Ureter (tissue), 1 donor: Measurements from ENCODE around the gene RPS6KA5. TPM values are rescaled to one million over a fixed set of nuclear protein-coding genes. Genes with fewer than 3 reads are reported as not detected.
"Not testable (repeated sequence)": the region's sequence is repeated elsewhere in the genome, so short reads cannot be mapped to it uniquely, and the experiment has no call there.

Source experiments
- DNase-seq: peaks from one replicate; pipeline ENCODE4 v3.0.0-alpha.2; 2020; ENCODE audit warnings: low spot score
- total RNA-seq: library from RNA; stranded (reverse); gene quantifications from one replicate; pipeline ENCODE4 v1.2.4, GENCODE V29; 2023
- donor health status: DM: yes; HTN: yes; CAD: no.

Gene RPS6KA5
- total RNA-seq, 1 donor from 2014 or later, result 19.7 TPM

DNA sequence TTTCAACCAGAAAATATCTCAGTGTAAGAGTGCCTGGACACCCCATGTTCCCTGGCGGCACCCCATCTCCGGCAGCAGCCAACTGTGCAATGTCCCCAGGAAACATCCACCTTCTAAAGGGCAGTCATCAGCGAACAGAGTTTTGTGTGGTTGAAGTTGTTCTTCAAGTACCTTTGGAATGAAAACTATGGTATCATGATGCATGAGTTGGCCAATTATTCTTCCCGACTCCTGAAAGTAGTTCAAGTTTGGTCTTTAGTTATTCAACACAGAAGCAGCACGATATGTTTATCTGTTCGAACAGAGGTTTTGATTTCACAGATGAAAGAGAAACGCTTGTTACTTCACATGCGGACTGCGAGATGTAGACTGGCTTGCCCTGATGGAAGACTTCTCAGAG is 223.1 kb downstream of the RPS6KA5 start:
- DNase-seq, result no peak

DNA sequence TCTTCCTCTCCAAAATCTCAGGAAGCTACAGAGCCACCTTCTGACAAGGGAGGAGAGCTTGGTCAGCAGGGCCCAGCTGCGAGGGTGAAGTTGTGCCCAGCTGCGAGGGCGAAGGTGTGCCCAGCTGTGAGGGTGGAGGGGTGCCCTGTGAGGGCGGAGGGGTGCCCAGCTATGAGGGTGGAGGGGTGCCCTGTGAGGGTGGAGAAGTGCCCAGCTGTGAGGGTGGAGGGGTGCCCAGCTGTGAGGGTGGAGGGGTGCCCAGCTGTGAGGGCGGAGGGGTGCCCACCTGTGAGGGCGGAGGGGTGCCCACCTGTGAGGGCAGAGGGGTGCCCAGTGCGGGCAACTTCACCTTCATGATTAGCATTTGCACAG is 223.8 kb downstream of the RPS6KA5 start:
- no peak for DNase-seq

DNA sequence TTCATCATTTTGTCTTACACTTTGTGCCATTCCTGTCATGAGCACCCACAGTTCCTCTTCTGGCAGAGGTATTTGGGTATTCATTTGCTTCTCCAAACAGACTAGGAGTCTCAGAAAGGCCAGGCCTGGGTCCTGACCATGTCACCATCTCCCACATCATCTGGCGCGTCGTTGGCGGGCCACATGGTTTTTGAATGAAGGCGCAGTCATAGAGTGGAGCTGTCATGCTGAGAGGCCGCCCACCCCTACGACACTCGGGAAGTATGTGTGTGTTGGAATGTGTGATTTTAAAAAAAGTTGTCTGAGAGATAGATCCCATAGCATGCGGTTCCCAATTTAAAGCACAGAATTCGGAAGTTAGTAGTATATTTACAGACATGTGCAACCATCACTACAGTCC is 228.6 kb downstream of the RPS6KA5 start:
- DNase-seq, result no peak

DNA sequence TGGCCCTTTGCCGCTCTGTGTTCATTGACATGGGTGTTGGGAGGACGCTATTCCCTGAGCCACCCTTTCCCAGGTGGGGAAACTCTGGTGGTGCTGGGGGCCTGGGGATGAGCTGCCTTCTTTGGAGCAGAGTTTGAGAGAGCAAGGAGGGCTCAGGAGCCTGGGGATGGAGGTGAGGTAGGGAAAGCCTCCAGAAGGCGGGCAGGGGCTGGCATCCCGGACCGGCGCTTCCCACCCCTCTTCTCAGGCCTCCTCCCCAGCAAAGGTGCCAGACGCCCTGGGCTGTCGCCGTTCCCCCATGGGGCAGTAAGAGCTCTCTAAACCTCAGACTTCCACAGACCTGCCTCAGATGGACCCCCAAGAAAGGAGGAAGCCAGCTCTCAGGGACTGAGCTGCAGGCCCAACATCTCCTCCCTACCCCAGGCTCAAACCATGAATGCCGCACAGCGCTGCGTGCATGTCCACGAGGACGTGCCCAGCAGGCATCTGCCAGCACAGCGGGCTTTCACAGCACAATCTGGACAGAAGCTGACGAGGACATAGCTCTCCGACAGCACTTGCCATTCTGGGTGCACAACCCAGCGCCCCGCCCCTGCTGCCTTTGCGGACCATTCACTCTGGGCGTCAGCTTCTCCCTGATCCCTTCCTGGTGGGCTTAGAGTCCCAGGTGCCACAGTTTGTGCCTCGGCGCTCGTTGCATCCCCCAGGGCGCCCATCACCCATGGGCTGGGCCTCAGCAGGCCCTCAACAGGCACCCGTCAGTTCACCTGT is 229.3 kb downstream of the RPS6KA5 start:
- DNase-seq, result no peak

DNA sequence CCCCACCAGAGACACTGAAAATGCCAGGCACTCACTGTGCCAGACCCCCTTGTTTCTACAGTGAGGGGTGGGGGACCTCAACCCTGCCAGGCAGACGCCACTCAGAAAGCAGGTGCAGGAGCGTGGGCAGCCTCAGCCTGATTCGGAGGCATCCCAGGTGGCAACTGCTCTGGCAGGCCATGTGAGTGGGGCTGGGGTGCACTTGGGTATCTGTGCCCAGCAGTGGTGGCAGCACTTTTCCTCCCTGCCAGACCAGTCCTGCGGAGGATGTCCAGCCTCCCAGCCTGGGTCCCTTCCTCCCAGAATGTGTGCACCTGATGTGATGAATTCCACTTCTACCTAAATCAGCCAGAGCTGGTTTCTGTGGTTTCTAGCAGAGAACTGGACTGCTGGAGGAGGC is 230.8 kb downstream of the RPS6KA5 start:
- no peak for DNase-seq

DNA sequence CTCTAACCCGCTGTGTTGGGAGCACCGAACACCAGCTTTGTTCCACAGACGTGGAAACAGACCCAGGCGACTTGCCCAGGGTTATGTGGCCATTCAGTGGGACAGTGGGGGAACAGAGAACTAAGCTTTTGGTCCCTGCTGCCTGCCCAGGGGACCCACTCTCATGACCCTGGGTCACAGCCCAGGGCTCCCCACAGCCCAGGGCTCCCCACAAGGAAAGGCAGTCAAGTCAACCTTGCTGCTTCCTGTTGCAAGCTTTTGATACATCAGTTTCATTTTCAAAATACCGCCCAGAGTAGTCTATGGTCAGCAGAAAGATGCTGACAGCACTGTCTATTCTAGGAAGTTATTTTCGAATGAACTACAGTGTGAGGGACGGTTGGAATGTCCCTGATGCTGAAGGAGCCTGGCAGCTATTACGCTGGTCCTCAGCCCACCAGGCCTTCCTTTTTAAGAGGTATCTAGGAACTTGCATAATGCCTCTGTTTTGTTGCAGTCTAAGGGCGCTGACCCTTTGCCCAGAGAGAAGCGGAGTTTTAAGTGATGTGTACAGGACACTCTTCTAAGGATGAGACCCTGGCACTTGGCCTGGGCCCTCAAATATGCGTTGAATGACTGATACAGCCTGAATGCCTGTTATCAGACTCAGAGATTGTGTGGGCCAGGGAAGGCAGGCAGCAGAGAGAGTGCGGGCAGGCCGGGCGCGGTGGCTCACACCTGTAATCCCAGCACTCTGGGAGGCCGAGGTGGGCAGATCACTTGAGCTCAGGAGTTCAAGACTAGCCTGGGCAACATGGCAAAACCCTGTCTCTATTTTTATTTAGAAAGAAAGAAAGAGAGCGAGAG is 231.6 kb downstream of the RPS6KA5 start:
- no peak for DNase-seq

DNA sequence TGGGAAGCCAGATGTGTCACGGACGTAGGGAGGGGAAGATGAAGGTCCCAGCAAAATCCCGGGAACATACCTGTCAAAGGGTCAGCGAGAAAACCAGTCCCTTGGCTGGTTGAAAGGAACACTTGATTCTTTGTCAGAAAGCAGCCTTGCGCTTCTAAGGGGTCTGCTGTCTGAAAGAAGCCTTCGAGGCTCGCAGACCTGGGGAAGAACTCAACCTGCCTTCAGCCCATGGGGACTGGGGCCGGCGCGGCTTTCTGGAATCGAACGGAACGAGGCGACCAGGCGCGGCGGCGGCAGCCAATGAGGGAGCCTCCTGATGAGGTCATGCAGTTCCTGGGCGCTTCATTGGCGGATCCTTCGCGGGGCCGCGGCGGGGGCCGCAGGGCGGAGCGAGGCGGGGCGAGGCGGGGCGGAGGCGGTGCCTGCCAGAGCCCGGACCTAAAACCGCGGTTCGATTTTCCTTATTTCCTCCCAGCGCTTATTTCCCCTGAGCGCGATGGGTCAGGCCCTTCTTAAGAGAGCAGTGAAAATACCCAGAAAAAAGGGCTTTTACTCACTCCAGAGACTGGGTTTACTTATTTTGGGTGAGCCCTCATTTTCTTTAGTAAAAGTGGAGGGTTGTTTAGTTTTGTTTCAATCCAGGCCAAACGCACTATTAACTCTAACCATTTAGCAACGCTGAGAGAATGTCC is 232.4 kb downstream of the RPS6KA5 start:
- DNase-seq, result peak; percentile 95

DNA sequence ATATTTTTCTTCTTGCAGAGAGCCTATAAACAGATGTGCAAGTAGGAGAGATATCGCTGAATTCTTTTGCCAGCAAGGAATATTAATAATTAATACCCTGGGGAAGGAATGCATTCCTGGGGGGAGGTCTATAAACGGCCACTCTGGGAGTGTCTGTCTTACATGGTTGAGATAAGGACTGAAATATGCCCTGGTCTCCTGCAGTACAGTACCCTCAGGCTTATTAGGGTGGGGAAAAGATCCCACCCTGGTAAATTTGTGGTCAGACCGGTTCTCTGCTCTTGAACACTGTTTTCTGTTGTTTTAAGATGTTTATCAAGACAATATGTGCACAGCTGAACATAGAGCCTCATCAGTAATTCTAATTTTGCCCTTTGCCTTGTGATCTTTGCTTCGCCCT is 236.9 kb downstream of the RPS6KA5 start:
- DNase-seq, result not testable (repeated sequence)

DNA sequence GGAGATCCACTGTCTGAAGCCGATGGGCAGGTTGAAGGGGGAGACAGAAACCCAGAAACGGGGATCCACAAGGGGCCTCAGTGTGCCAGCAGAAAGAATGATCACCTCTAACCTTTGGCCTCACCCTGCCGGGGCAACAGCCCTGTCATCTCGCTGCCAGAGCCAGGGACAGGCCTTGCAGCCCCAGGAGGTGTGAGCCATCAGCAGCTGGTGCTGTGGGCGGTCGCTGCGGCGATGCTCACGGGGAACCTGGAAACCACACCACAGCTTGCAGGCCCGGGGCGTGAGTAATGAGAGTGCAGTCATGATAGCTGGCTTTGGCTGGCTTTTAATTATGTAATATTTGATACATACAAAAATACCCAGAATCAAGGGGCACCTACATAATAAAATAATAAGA is 239.5 kb downstream of the RPS6KA5 start:
- no peak for DNase-seq

DNA sequence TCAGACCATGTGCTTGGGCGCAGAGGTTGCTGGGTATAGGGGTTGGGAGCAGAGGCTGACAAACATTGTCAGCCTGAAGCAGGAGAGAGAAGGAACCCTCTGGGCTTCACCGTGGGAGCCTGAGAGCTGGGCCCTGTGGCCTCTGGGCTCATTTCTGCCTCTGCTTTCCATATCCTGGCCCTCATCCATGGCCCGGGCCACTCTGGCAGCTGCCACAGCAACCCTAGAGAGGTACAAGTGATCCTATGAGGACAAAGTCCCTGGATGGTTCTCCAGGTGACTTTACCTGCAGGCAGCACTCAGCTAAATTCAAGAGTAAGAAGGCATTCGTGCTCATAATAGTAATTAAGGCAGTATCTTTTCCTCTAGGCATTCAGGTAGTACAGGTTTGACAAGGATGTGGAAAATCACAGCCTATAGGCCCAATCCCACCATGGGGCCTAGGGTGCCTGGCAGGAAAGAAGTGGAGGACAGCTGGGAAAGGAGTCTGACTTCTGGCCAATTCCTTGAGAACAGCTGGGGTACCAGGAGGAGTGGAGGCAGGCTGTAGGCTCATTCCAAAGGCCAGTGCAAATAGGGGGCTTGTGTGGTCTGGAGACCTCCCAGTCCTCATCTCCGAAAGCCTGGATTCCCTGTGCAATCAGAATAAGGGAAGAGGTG is 240.6 kb downstream of the RPS6KA5 start:
- no peak for DNase-seq

DNA sequence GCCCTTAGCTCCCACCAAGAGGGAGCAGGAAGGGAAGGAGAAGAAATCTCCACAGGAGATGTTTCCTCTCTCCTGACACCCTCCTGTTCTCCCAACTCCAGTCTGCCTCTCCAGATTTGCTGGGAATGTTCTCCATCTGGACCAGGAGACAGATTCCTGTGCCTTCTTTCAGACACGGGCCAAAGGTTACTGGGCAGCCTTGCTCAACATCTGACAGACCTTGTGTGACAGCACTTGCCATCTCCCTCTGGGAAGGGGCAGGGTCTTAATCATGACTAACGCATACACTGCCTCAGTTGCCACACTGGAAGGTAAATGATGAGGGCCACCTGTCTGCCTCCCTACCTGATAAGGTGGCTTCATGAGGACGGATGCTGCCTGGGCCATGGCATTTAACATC is 241.7 kb downstream of the RPS6KA5 start:
- no peak for DNase-seq

DNA sequence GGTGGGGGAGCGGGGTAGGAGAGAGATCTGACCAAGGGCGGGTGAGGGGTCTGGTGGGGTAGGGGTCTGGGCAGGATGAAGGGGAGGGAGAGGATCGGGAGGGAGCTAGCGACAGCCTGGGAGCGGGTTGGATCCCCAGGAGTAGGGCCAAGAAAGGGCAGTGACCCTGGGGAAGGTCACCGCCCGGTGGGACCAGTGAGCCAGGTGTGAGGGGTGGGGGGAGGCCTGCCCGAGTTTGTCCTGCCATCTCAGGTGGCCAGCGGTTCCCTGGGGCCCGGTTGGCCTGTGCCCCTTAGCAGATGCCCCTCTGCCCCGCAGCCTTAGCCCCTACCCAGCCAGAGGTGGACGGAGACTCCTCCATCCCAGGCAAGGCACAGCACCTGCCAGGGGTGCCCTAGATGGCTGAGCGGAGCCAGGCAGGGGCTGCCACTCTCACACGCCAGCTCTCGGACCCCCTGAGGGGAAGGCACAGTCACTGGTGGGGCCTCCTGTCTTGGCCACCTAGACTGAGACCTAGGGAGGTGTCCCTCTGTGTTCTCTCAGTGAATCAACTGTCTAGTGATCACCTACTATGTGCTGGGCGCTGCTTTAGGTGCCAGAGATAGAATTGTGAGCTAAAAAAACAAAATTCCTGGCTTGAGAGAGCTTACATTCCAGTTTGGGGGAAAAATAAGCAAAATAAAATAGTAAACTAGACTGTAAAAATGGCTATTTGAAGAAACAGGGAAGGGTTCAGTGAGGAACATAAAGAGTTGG is 243.6 kb downstream of the RPS6KA5 start:
- DNase-seq, result no peak

DNA sequence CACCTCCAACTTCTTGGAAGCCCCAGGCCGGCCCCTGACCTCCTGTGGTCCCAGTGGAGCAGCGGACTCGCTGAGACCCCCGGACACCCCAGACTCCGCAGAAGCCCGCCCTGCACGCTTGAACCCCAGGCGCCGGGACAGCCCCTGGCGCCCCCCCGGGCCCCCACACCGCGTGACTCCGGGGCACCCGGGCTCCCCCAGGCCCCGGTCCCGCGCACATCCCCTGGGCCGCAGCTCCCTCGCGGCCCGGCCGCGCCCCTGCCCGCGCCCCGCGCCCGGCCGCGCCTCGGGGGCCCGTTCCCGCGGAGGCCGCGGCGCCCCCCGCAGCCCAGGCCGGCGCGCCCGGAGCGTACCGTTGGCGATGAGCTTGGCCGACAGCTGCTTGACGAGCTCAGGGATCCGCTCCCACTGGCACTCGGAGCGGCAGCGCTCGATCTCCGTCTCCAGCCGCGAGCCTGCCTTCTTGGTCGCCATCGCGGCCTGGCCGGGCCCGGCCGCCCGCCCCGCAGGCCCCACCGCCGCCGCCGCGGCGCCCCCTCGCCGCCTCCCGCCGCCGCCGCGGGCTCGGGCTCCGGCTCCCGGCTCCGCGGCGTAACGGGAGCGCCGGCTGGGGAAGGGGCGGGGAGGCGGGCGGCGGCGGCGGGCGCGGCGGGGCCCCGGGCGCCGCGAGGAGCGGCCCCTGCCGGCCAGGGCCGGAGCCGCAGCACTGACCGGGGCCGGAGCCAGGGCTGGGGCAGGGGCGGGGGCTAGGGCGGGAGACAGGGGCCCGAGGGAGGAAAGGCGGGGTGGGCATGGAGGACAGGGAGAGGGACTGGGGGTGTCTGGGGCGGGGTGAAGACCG is 244.4 kb downstream of the RPS6KA5 start, which contains the start of gene TTC7B:
Gene TTC7B, minus strand, starts transcription at position 609 of the 841 bp plus-strand sequence. Its CDS starts 135 bp downstream, at position 474.
- no peak for DNase-seq

DNA sequence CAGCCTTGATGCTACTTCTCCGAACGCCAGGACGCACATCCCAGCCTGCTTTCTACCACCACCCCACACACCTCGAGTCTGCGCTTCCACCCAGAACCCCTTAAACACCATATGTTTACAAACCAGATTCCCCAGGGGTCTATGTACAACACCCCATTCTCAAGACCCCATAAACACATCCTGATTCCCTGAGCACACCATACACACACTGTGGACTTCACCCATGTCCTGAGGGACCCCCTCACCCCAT is 244.9 kb downstream of the RPS6KA5 start:
- no peak for DNase-seq

DNA sequence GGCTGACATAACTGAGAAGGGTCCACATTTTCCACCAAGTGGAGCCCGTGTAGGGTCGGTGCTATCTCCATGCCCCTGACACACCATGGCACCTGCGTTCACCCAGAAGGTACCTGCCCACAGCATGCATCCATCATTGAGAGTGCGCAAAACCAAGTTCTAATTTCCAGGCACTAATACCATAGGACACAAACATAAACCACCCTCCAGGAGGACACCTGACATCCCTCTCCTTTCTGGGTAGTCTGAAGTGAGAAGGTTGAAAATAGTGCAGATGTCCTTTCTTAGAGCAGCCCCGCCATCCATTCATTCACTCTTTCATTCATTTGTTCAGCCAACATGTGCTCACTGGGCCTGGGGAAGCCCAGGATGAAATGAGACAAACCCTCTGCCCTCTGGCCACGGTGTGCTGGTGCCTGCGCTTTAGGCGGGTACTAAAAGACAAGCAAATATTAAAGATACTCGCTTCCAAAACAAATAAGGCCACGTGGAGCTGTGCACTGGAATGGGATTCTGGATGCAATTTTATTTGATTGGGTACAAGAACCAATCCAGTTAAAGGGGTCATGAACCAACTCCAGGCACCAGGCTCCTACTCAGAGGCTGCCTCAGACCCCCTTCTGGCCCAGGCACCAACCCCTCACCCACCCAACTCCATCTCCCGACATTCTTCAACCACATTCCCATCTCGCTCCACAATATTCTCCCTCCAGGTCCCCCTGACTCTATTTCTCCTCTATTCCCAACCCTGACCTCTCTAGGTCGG is 245.5 kb downstream of the RPS6KA5 start:
- no peak for DNase-seq

DNA sequence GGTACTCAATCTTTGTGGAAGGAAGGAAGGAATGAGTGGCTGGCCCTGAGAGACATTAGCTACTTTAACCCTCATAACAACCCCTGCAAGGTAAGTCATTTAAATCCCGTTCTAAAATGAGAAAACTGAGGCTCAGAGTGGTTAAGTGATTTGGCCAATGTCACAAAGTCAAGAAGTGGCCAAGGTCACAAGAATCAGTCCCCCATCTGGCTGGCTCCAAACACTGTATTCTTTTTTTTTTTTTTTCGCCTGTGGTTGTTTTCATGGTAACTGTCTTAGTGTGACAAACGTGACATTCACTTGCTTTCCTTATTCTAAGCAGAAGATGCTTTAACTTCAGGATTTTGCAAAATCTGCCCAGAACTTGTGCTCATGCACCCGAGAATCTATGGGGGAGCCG is 247.0 kb downstream of the RPS6KA5 start:
- DNase-seq, result no peak

DNA sequence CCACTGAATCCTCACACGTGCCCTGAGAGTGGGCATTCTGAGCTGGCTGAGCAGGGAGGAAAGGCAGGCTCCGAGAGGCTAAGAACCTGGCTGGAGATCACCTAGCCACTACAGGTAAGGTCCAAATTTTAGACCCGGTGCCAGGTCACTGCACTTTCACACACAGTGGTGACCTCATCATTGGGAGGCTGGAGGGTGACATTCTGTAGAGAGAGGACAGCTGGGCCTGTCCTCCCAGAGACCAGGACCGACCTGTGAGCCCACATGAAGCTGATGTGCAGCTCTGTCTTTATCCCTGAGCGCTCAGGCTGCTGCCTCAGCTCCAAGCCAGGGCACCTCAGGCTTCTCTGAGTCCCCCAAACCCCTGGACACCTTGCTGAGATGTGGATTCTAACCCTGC is 248.3 kb downstream of the RPS6KA5 start:
- no peak for DNase-seq

DNA sequence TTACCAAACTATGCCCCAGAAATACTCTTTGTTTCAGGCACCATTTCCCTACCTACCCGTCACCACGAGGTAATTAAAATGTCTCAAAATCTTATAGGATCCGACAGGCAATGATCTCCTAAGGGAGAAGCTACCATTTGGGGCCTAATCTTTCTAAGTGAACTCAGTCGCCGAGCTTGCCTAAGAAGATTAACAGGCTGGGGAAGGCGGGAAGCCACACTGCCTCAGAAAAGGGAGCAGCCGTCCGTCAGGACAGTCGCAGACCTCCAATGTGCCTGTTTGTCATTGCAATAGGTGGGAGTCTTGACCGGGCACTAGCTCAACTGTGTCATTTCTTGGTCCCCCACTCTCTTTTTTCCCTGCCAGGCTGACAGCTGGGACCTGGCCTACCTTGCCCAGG is 248.8 kb downstream of the RPS6KA5 start:
- DNase-seq, result no peak

DNA sequence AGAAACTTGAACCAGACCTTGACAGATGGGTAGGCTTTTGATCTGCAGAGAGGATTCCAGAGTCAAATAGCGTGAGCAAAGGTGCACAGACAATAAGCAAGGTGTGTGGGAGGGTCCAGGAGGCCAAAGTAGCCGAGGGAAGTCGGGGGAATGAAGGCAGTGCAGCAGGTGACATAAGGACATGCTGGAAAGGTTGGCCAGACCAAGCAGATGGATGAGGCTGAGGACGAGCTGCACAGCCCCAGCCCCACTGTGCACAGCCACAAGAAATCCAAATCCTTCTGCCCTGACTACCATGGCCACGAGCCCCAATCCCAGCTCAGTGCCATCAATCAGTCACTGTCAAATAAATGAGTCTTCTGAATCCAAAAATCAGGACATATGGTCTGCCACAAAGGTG is 249.6 kb downstream of the RPS6KA5 start:
- no peak for DNase-seq
